Measurements from ENCODE around the gene KRTAP5-1. TPM values are rescaled to one million over a fixed set of nuclear protein-coding genes. Genes with fewer than 3 reads are reported as not detected.
A peak's percentile ranks its signal among the peaks of the same experiment; 100 is the strongest.
"Not testable (repeated sequence)": the region's sequence is repeated elsewhere in the genome, so short reads cannot be mapped to it uniquely, and the experiment has no call there.

Gene KRTAP5-1
- total RNA-seq, 1 donor from 2014 or later: not detected

GRCh38 chr11:1597331-1597993 is 12.4 kb upstream of the KRTAP5-1 start:
- Mint-ChIP-seq H3K4me1 (ENCODE audit: low read depth) (no peaks in the 10 kb centered on the region), H3K27ac (no peak overlapping the region), H3K9me3 (no peaks in the 10 kb centered on the region), H3K27me3 (ENCODE audit: insufficient read depth) (peaks cover 47% of the 10 kb centered on the region), H3K36me3 (ENCODE audit: low read depth) (no peaks in the 10 kb centered on the region), H3K4me3 (no peak overlapping the region)
- no peak for DNase-seq (ENCODE audit: low spot score)
- intact Hi-C loops (cut with micrococcal nuclease): no loop called here

GRCh38 chr11:1596576-1597121 is 11.6 kb upstream of the KRTAP5-1 start:
- peaks cover 48% of the 10 kb centered on the region for H3K27me3 Mint-ChIP-seq (ENCODE audit: insufficient read depth)
- H3K36me3 Mint-ChIP-seq (ENCODE audit: low read depth); H3K4me1 Mint-ChIP-seq (ENCODE audit: low read depth); H3K9me3 Mint-ChIP-seq; DNase-seq (ENCODE audit: low spot score); intact Hi-C loops (cut with micrococcal nuclease); H3K27ac Mint-ChIP-seq; H3K4me3 Mint-ChIP-seq: not testable (repeated sequence)

GRCh38 chr11:1595994-1596575 is 11.0 kb upstream of the KRTAP5-1 start:
- intact Hi-C loops (cut with micrococcal nuclease); H3K9me3 Mint-ChIP-seq; H3K4me1 Mint-ChIP-seq (ENCODE audit: low read depth); H3K27ac Mint-ChIP-seq; H3K4me3 Mint-ChIP-seq; DNase-seq (ENCODE audit: low spot score); H3K36me3 Mint-ChIP-seq (ENCODE audit: low read depth): not testable (repeated sequence)
- H3K27me3 Mint-ChIP-seq (ENCODE audit: insufficient read depth): peaks cover 48% of the 10 kb centered on the region

- intact Hi-C loops (cut with micrococcal nuclease): no loop called here
- no peak overlapping the region for H3K4me3 Mint-ChIP-seq
- no peak for DNase-seq (ENCODE audit: low spot score)
- no peak overlapping the region for H3K27ac Mint-ChIP-seq
- peaks cover 27% of the 10 kb centered on the region for H3K27me3 Mint-ChIP-seq (ENCODE audit: insufficient read depth)
- peaks cover 5% of the 10 kb centered on the region for H3K9me3 Mint-ChIP-seq
- H3K36me3 Mint-ChIP-seq (ENCODE audit: low read depth): no peaks in the 10 kb centered on the region
- H3K4me1 Mint-ChIP-seq (ENCODE audit: low read depth): peaks cover 6% of the 10 kb centered on the region
Observed at GRCh38 chr11:1592628-1593027, 7.5 kb upstream of the KRTAP5-1 start.

- Mint-ChIP-seq H3K4me3 (no peak overlapping the region), H3K36me3 (ENCODE audit: low read depth) (no peaks in the 10 kb centered on the region), H3K27ac (peak overlapping the region; percentile 23), H3K9me3 (peaks cover 5% of the 10 kb centered on the region), H3K4me1 (ENCODE audit: low read depth) (peaks cover 6% of the 10 kb centered on the region), H3K27me3 (ENCODE audit: insufficient read depth) (peaks cover 18% of the 10 kb centered on the region)
- DNase-seq (ENCODE audit: low spot score): no peak
- intact Hi-C loops (cut with micrococcal nuclease): no loop called here
Observed at GRCh38 chr11:1589996-1590395, 4.9 kb upstream of the KRTAP5-1 start.

- H3K27me3 Mint-ChIP-seq (ENCODE audit: insufficient read depth): peaks cover 12% of the 10 kb centered on the region
Observed at GRCh38 chr11:1589191-1589963, 4.3 kb upstream of the KRTAP5-1 start.

GRCh38 chr11:1586699-1587098 is 1.6 kb upstream of the KRTAP5-1 start:
- H3K9me3 Mint-ChIP-seq: peaks cover 5% of the 10 kb centered on the region
- no peak for DNase-seq (ENCODE audit: low spot score)
- intact Hi-C loops (cut with micrococcal nuclease): no loop called here
- H3K27ac Mint-ChIP-seq: no peak overlapping the region
- no peak overlapping the region for H3K4me3 Mint-ChIP-seq
- H3K4me1 Mint-ChIP-seq (ENCODE audit: low read depth): peaks cover 6% of the 10 kb centered on the region
- no peaks in the 10 kb centered on the region for H3K36me3 Mint-ChIP-seq (ENCODE audit: low read depth)
- H3K27me3 Mint-ChIP-seq (ENCODE audit: insufficient read depth): no peaks in the 10 kb centered on the region

More at GRCh38 chr11:1589191-1589963, 4.3 kb upstream of the KRTAP5-1 start:
- peak overlapping the region; percentile 2 for H3K27ac Mint-ChIP-seq
- H3K36me3 Mint-ChIP-seq (ENCODE audit: low read depth); intact Hi-C loops (cut with micrococcal nuclease); DNase-seq (ENCODE audit: low spot score); H3K4me1 Mint-ChIP-seq (ENCODE audit: low read depth); H3K9me3 Mint-ChIP-seq: not testable (repeated sequence)
- peak overlapping the region; percentile 3 for H3K4me3 Mint-ChIP-seq

GRCh38 chr11:1582909-1583308 is 2.2 kb downstream of the KRTAP5-1 start:
- H3K9me3 Mint-ChIP-seq; H3K27me3 Mint-ChIP-seq (ENCODE audit: insufficient read depth); H3K27ac Mint-ChIP-seq; DNase-seq (ENCODE audit: low spot score); H3K4me3 Mint-ChIP-seq; H3K4me1 Mint-ChIP-seq (ENCODE audit: low read depth); H3K36me3 Mint-ChIP-seq (ENCODE audit: low read depth); intact Hi-C loops (cut with micrococcal nuclease): not testable (repeated sequence)

- H3K27me3 Mint-ChIP-seq (ENCODE audit: insufficient read depth): no peaks in the 10 kb centered on the region
- intact Hi-C loops (cut with micrococcal nuclease): no loop called here
- H3K36me3 Mint-ChIP-seq (ENCODE audit: low read depth): no peaks in the 10 kb centered on the region
- H3K4me1 Mint-ChIP-seq (ENCODE audit: low read depth): no peaks in the 10 kb centered on the region
- peaks cover 10% of the 10 kb centered on the region for H3K9me3 Mint-ChIP-seq
- H3K4me3 Mint-ChIP-seq: no peak overlapping the region
- no peak for DNase-seq (ENCODE audit: low spot score)
- H3K27ac Mint-ChIP-seq: no peak overlapping the region
Observed at GRCh38 chr11:1581976-1582375, 3.1 kb downstream of the KRTAP5-1 start.

GRCh38 chr11:1576825-1577224 is 8.3 kb downstream of the KRTAP5-1 start:
- intact Hi-C loops (cut with micrococcal nuclease): loop anchor here (10.0 kb wide), 1 partner anchor 1798 kb away; the partner anchor contains the start of gene ZNF195
- H3K4me1 Mint-ChIP-seq (ENCODE audit: low read depth): no peaks in the 10 kb centered on the region
- H3K9me3 Mint-ChIP-seq: peaks cover 10% of the 10 kb centered on the region
- no peak overlapping the region for H3K27ac Mint-ChIP-seq
- no peak for DNase-seq (ENCODE audit: low spot score)
- H3K27me3 Mint-ChIP-seq (ENCODE audit: insufficient read depth): peaks cover 15% of the 10 kb centered on the region
- H3K4me3 Mint-ChIP-seq: no peak overlapping the region
- no peaks in the 10 kb centered on the region for H3K36me3 Mint-ChIP-seq (ENCODE audit: low read depth)

- not testable (repeated sequence) for H3K27ac Mint-ChIP-seq; DNase-seq (ENCODE audit: low spot score); H3K9me3 Mint-ChIP-seq; H3K4me3 Mint-ChIP-seq; H3K4me1 Mint-ChIP-seq (ENCODE audit: low read depth); H3K36me3 Mint-ChIP-seq (ENCODE audit: low read depth)
- intact Hi-C loops (cut with micrococcal nuclease): loop anchor here (10.0 kb wide), 1 partner anchor 1799 kb away; the partner anchor contains the start of gene ZNF195
- peaks cover 17% of the 10 kb centered on the region for H3K27me3 Mint-ChIP-seq (ENCODE audit: insufficient read depth)
Observed at GRCh38 chr11:1575756-1576155, 9.3 kb downstream of the KRTAP5-1 start.

GRCh38 chr11:1574933-1575242 is 10.2 kb downstream of the KRTAP5-1 start:
- H3K4me1 Mint-ChIP-seq (ENCODE audit: low read depth): no peaks in the 10 kb centered on the region
- H3K27ac Mint-ChIP-seq: no peak overlapping the region
- no peak for DNase-seq (ENCODE audit: low spot score)
- intact Hi-C loops (cut with micrococcal nuclease): loop anchor here (1.0 to 10.0 kb wide), 9 partner anchors 29 to 1800 kb away; partner anchors contain the start of genes BRSK2, CHID1, TOLLIP and ZNF195
- H3K9me3 Mint-ChIP-seq: peaks cover 10% of the 10 kb centered on the region
- no peak overlapping the region for H3K4me3 Mint-ChIP-seq
- no peaks in the 10 kb centered on the region for H3K36me3 Mint-ChIP-seq (ENCODE audit: low read depth)
- peaks cover 21% of the 10 kb centered on the region for H3K27me3 Mint-ChIP-seq (ENCODE audit: insufficient read depth)
